Stimulated activated CD8-positive, alpha-beta memory T cell treated with anti-CD3 and anti-CD28 coated beads, Interleukin-7, amount 100 ng/mL, for 1 hour (primary cell): ENCODE data around the gene KCNJ9.

Experiments used
- DNase-seq, 2 donors: peaks; one replicate each; pipeline ENCODE4 v3.0.0-alpha.2; 2020; ENCODE audit warnings: low read depth in 2 of 2

KCNJ9 gene

GRCh38 chr1:160087118-160087662, 5.9 kb downstream of the KCNJ9 start:
- no peak for DNase-seq

- no peak for DNase-seq
Measured at GRCh38 chr1:160089883-160090282, 8.5 kb downstream of the KCNJ9 start.

DNA sequence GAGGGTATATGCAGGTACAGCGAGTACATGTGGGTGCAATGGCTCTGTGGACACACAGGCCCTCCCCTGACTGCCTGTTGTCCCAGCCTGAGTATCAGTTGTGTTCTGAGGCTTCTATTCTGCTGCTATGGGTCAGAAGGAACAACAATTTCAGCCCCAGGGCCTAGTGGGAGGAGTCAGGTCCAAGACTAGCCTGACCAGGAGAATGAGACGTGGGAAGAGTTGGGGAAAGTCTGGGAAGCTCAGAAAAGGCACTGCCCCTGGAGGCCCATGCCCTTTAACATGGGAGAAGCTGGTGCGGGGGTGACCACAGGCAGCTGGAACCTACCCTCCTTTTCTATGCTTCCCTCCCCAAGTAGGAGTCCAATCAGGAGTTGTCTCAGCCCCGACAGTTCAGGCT, 9.4 kb downstream of the KCNJ9 start:
- no peak for DNase-seq

DNA sequence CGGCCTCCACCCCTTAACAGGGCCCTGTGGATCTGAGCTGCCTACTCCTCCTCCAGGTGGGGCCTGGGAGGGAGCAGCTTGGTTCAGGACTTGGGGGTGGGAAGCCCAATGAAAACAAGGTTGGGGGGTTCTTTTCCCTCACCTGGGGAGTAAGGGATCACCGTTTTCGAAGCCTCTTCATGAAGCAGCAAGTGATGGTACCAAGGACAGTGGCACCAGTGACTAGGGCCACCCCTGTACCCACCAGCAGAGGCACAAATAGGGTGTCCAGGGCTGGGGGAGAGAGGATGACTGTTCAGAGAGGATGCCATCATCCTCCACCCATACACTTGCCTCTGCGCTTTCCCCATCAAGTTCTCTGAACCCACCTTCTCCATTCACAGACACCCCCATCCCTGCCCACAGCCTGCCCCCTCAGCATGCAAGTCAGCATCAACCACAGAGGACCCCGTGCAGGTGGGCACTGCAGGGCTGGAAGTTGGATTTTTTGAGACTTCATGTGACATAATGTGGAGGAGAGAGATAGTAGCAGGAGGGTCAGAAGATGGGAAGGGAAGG, 10.4 kb downstream of the KCNJ9 start:
- no peak for DNase-seq

GRCh38 chr1:160092366-160093068, 11.2 kb downstream of the KCNJ9 start:
- no peak for DNase-seq

DNA sequence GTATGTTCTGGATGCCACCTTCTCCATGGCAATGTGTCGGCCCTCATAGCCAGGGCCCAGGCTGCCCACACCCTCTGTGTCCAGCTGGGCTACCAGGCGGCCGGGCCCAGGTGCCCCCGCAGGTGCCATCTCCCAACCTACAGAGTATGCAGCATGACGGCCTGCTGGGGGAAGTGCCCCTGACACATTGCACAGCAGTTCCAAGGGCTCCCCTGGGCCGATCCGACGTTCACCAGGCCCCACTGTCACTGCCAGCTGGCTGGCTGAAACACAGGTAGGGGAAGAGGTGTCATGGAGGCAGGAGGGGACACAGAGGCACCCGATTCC, 11.7 kb downstream of the KCNJ9 start:
- DNase-seq = no peak

DNA sequence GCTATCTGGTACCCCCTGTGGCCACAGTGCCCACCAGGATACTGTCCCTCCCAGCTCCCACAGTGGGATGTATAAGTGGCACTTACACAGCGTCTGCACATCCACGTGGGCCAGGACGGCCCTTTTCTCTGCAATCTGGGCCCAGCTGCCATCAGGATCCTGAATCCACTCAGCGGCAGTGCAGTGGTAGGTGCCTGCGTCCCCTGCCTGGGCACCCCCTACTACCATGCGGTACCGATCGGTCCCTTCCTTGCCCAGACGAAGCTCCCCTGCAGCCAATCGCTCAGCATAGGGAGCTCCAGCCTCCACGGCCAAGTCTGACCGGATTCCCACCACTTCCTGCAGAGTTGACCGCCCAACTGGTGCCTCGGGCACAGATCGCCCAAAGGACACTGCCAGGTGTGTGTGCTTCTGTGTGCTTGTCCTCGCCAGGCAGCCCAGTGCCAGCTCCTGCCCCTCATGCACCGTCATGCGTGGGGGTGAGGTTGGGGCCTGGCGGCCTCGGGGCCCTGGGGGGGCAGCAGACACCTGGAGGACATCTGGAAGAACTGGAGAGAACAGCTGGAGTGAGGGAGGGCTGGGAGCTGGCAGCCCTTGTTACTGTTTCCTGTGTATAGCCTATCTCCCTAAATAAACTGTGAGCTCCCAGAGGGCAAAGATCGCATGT, 12.4 kb downstream of the KCNJ9 start:
- DNase-seq = no peak

- DNase-seq = no peak
Measured at GRCh38 chr1:160094291-160094625, 12.9 kb downstream of the KCNJ9 start.

DNA sequence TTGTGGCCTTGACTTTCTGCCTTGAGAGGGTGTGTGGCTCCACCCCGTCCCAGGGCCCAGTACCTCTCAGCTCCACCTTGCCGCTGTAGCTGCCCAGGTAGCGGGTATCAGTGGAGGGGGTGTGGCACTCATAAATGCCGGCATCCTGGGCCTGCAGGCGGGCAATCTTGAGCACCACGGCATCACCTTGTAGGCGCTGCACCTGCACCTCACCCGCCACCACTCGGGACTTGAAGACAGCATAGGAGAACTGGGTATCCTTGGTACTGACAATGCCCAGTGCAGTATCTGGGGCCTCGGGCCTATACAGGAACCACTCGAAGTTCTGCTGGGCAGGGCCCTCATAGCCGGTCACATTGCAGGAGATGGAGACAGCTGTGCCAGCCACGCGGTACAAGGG, 13.5 kb downstream of the KCNJ9 start:
- DNase-seq = no peak

DNA sequence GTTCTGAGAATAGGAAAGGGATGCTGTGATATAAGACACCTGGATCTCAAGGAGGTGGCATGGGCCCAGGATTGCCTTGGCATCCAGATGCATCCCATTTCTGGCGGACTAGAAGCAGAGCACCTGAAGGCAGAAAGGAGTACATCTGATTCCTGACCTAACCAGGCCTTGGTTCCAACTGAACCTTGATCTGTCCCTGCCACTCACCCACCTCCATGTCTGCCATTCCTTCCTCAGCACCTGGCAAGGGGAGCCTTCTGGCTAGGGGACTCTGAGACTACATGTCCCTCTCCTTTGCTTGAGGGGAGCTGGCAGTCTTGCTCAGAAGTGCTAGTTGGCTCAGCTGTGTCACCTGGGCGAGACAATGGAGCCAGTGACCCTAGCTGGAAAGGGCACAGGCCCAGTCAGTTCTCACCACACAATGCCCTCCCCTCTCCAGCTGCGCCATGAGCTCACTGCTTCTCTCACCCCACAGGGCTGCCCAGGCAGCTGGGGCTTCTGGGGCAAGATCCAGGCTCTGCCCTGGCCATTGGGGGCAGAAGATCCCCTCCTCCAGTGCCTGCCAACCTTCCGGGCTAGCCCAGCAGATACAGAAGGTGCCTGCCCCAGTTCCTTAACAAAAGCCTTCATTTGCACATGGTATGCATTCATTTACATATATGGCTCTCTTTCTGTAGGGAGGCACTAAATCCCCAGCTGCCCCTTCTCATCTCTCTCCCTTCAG, 14.2 kb downstream of the KCNJ9 start:
- DNase-seq = no peak

DNA sequence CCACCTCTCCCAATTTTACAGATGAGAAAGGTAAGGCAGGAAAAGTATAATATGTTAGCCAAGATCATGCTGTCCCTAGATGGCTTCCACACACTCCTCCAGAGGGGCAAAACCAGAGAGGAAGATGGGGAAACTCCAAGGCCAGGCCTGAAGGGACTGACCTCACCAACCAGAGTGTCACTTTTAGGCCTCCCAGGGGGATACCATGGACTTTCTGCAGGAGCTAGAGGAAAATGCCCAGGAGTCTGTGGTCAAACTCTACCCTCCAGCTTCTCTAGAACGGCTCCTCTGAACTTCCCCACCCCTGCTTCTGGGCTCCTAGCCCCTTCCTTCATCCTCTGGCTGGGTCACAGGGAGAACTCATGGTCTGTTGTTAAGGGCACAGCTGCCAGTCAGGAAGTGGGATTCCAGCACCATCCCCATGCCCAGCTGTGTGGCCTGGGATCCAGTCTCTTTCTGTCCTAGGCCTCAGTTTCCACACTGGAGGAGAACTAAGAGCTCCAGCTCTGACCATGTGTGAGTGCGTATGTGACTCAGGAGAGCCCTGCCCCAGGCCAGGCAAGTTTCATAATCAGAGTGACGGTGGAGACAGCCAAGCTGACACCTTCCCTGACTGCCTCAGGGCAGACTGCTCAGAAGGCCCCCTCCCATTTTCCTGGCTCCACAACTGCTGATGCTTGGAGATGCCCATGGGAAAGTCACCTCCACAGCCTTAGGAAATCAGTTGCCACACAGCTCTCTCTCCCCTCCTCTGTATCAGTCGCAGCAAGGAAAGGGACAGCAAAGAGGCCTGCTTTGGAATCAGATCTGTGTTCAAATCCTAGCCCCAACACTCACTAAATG, 15.2 kb downstream of the KCNJ9 start:
- DNase-seq = no peak

- no peak for DNase-seq
Measured at GRCh38 chr1:160097151-160097910, 16.0 kb downstream of the KCNJ9 start.

DNA sequence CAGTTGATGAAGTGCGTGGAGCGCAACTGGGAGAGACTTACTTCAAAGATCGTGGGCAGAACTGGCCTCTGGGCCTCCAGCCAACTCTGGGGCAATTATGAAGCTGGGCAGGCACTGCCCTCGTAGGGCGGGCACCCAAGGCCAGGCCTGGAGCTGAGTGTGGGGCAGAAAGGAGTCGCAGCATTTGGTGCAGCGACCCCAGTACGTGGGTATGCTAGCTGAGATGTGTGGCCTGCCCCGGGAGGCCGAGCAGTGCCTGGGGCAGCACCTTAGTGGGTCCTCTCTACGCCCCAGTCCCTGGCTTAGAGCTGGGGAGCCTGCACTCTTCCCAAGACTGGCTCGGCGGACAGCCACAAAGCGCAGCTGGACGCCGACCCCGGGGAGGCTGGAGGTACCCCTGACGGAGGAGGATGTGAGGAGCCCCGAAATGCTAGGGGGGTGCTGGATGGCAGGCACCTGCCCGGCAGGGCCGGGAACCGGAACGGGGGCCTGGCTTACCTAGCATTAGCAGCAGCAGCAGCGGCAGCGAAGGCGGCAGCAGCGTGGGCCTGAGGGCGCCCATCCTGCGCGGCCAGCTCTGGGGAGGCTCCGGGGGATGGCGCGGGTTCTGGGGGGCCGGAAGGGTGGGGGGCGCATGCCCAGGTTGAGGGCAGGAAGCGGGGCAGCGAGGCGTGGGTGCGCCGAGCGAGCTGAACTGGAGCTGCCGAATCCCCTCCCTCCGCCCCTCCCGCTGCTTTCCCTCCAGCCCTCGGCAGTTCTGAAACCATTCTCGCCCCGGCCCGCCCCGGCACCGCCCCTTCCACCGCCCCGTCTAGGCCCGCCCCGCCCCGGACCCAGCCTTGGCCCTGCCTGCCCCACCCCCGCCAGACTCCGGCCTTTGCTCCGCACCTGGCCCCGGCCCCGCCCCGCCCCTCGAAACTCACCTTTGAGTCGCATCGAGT, 16.8 kb downstream of the KCNJ9 start, which contains the start of gene IGSF8:
Gene IGSF8 (minus strand): TSS at position 709 of the 941 bp plus-strand sequence. CDS start 147 bp downstream, at position 562.
- peak; percentile 89 for DNase-seq

- DNase-seq = peak; percentile 97
Measured at GRCh38 chr1:160098852-160099561, 17.7 kb downstream of the KCNJ9 start.

DNA sequence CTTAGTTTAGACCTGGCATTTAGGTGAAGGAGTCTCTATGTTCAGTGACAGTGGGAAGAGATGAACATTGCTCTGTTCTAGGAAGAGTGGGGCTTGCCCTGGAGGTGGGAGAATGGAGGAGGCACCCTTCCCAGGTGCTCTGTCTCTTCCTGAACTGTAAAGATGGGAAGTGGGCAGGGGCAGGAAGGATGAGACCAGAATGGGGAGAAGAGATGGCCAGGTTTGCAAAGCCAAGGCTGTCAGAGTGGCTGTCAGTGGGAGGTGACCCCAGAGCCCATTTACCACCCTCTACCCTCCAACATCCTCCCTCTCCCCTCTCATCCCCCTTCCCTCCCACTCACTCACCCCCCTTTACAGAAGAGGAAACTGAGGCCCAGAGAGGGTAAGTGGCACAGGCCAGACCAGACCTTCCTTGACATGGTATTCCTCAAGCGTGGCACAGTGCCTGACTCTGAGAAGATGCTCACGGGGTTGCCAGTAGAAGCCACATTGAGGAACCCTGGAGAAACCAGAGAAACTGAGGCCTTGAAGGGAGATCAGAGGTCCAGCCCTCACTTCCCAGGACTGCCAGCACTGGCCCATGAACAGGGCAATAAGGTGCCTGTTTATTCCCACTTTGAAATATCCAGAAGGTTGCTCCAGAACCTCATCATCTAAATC, 18.5 kb downstream of the KCNJ9 start:
- DNase-seq = no peak

DNA sequence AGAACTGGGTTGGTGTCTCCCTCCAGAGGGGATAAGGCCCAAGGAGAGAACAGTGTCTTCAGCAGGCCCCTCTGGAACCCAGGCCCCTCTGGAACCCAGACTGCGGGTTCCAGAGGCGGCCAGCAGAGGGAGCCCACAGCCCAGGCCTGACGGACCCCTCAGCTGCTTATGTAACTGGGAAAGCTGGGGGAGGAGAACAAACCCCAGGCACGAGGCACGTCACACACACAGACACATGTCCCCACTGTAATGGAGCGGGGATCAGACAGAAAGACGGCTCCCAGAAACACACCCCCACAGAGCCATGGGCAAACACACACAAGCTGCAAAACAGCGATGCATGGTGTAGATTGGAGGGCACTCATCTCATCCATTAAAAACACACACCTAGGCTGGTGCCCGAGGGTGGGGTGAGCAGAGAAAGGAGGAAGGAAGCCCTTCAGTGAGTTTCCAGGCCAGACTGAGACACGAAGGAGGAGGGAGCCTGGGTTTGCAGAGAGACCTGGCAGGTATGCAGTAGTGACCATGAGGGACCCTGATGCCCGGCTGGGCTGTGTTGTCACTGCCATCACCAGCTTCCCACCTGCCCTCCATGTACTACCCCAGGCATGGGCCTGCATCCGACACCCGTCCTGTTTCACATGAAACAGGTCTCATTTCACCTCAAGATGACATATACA, 19.8 kb downstream of the KCNJ9 start:
- DNase-seq = peak; percentile 32 to 53

GRCh38 chr1:160101717-160102522, 20.6 kb downstream of the KCNJ9 start:
- no peak for DNase-seq
